Measurements from ENCODE around the gene NHLRC3. TPM values are rescaled to one million over a fixed set of nuclear protein-coding genes. Genes with fewer than 3 reads are reported as not detected.

NHLRC3 gene, protein sequence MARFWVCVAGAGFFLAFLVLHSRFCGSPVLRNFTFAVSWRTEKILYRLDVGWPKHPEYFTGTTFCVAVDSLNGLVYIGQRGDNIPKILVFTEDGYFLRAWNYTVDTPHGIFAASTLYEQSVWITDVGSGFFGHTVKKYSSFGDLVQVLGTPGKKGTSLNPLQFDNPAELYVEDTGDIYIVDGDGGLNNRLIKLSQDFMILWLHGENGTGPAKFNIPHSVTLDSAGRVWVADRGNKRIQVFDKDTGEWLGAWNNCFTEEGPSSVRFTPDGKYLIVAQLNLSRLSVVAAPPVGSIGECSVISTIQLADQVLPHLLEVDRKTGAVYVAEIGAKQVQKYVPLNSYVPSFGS
- total RNA-seq = 10 to 100 TPM in 8 of 9 donors, 1 to 10 TPM in 1; 6.6 to 52.1 (median 23.2) TPM
- polyA plus RNA-seq = 10 to 100 TPM; 13.8 to 19.6 (median 19.0) TPM
- long read RNA-seq, donor 1, partial matches to known transcripts = 9 of 15 reads
- long read RNA-seq, donor 1, other reads (novel, unspliced or antisense) = 0 of 15 reads
- long read RNA-seq, donor 2, partial matches to known transcripts = 0 of 3 reads
- long read RNA-seq, donor 2, other reads (novel, unspliced or antisense) = 0 of 3 reads
- long read RNA-seq, donor 3, partial matches to known transcripts = 0 of 5 reads
- long read RNA-seq, donor 3, other reads (novel, unspliced or antisense) = 0 of 5 reads
- long read RNA-seq, donor 4, partial matches to known transcripts = 4 of 9 reads
- long read RNA-seq, donor 4, other reads (novel, unspliced or antisense) = 2 of 9 reads
- long read RNA-seq, donor 5, transcript NHLRC3-201 (6 exons, 3,275 nt) = major isoform, 10 of 33 reads
- long read RNA-seq, donor 5, transcript NHLRC3-202 (7 exons, 3,549 nt) = minor isoform, 9 of 33 reads
- long read RNA-seq, donor 5, partial matches to known transcripts = 7 of 33 reads
- long read RNA-seq, donor 5, other reads (novel, unspliced or antisense) = 5 of 33 reads
- long read RNA-seq, donor 6, partial matches to known transcripts = 6 of 8 reads
- long read RNA-seq, donor 6, other reads (novel, unspliced or antisense) = 2 of 8 reads
- long read RNA-seq, donor 7 = 0 reads
- long read RNA-seq, donor 8, transcript NHLRC3-202 (7 exons, 3,549 nt) = major isoform, 5 of 13 reads
- long read RNA-seq, donor 8, partial matches to known transcripts = 5 of 13 reads
- long read RNA-seq, donor 8, other reads (novel, unspliced or antisense) = 0 of 13 reads
- long read RNA-seq, donor 9, partial matches to known transcripts = 0 of 7 reads
- long read RNA-seq, donor 9, other reads (novel, unspliced or antisense) = 0 of 7 reads
- long read RNA-seq, donor 10, partial matches to known transcripts = 0 of 2 reads
- long read RNA-seq, donor 10, other reads (novel, unspliced or antisense) = 0 of 2 reads

DNA sequence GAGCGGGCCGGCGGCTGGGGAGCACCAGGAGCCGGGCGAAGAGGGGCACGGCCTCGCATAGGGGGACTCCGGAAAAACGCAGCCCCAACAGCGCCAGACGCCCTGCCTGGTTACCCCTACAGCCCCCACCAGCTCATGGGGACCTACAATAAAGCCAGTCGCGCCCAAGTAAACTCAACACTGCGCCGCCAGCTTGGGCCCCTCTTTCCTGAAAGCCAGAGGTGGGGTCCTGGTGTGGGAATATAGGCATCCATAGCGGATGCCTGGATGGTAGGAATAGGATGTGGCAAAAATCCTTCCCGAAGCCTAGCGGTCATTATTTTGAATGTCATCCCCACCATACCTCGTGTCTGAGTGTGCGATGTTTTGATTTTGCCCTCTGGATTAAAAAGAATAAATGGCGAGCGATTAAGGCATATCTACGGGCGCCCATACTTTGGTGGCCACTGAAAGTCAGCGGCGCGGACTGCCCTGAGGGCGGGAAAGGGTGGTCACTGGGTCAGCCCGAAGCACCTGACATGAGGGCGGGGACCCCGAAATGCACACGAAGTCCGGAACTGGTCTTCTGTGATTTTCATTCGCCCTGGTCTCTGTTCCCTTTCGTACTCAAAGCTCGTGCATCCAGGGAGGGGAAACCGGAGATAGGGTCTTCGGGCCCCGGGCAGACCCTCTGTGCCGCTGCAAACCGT is at the start of gene NHLRC3, which contains the start of gene PROSER1:
TSS of gene NHLRC3 (plus strand) at position 577 of the 689 bp plus-strand sequence. CDS start 184 bp downstream, outside the sequence.
TSS of gene PROSER1 (minus strand) at position 210 of the 689 bp plus-strand sequence. CDS start 847 bp downstream, outside the sequence.
- DNase-seq = peak; percentile 93 to 98 (median 95)
- Histone ChIP-seq H3K27ac (peak within 1 kb of the TSS in 4 of 5 donors; percentile 47 to 86 (median 77)), H3K4me1 (replicated peaks in 1 of 2) (peaks cover 15 to 61% of the 10 kb centered on the region in 2 donors), H3K9me3 (replicated peaks in 1 of 3) (no peaks in the 10 kb centered on the region), H3K27me3 (no peaks in the 10 kb centered on the region), H3K36me3 (replicated peaks in 1 of 2) (no peaks in the 10 kb centered on the region), H3K4me3 (peak within 1 kb of the TSS; percentile 48 to 93 (median 82))
- TF ChIP-seq POLR2A (IDR thresholded peaks at IDR 0.05) = peak in 1 of 2 donors; percentile 67
- TF ChIP-seq, protein P1, sequence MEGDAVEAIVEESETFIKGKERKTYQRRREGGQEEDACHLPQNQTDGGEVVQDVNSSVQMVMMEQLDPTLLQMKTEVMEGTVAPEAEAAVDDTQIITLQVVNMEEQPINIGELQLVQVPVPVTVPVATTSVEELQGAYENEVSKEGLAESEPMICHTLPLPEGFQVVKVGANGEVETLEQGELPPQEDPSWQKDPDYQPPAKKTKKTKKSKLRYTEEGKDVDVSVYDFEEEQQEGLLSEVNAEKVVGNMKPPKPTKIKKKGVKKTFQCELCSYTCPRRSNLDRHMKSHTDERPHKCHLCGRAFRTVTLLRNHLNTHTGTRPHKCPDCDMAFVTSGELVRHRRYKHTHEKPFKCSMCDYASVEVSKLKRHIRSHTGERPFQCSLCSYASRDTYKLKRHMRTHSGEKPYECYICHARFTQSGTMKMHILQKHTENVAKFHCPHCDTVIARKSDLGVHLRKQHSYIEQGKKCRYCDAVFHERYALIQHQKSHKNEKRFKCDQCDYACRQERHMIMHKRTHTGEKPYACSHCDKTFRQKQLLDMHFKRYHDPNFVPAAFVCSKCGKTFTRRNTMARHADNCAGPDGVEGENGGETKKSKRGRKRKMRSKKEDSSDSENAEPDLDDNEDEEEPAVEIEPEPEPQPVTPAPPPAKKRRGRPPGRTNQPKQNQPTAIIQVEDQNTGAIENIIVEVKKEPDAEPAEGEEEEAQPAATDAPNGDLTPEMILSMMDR (IDR thresholded peaks at IDR 0.05) = peak in 4 of 6 experiments; percentile 14 to 43 (median 24)
- intact Hi-C loops (cut with DNase I) = no loop called here
- WGBS, 4 donors = 0 to 1% (median 0%) methylated on average over 18 to 41 of the region's 41 CpGs

GRCh38 chr13:38990693-38991092 is 47.6 kb upstream of the NHLRC3 start, which contains the start of gene STOML3:
TSS of gene STOML3 (minus strand) at chr13:38990831. CDS start at chr13:38990721, 110 bp downstream.
- Histone ChIP-seq H3K27me3 (no peaks in the 10 kb centered on the region), H3K36me3 (replicated peaks in 1 of 2) (no peaks in the 10 kb centered on the region), H3K4me3 (no peak within 1 kb of the TSS), H3K9me3 (replicated peaks in 1 of 3) (no peaks in the 10 kb centered on the region), H3K4me1 (replicated peaks in 1 of 2) (no peaks in the 10 kb centered on the region), H3K27ac (no peak within 1 kb of the TSS)
- DNase-seq = no peak
- TF ChIP-seq, protein P1 (IDR thresholded peaks at IDR 0.05) = no peak
- no peak for TF ChIP-seq POLR2A (IDR thresholded peaks at IDR 0.05)
- intact Hi-C loops (cut with DNase I) = no loop called here

- intact Hi-C loops (cut with DNase I) = no loop called here
- DNase-seq = no peak
- no peaks in the 10 kb centered on the region for H3K36me3 ChIP-seq (replicated peaks in 1 of 2)
- no peaks in the 10 kb centered on the region for H3K4me1 ChIP-seq (replicated peaks in 1 of 2)
- H3K27me3 ChIP-seq = no peaks in the 10 kb centered on the region
- no peak for TF ChIP-seq POLR2A (IDR thresholded peaks at IDR 0.05)
- TF ChIP-seq, protein P1 (IDR thresholded peaks at IDR 0.05) = no peak
- 45 to 54% (median 50%) methylated on average over 4 of the region's 4 CpGs for WGBS, 4 donors
- no peak overlapping the region for H3K27ac ChIP-seq
- H3K9me3 ChIP-seq (replicated peaks in 1 of 3) = no peaks in the 10 kb centered on the region
- no peak overlapping the region for H3K4me3 ChIP-seq
Observed at GRCh38 chr13:38993381-38993780, 44.9 kb upstream of the NHLRC3 start.

Data from adrenal gland (tissue), 19 donors.